IMR-90 (cell line): ENCODE measurements around the gene CCL5. TPM values are rescaled to one million over a fixed set of nuclear protein-coding genes. Genes with fewer than 3 reads are reported as not detected.
A peak's percentile ranks its signal among the peaks of the same experiment; 100 is the strongest.

Experiments
- ATAC-seq: fragments of 200-7000 bp; cut with Tn5 transposase; 2 replicates; pipeline ENCODE4 v1.9.1; 2020; ENCODE audit warnings: low read depth, mild to moderate bottlenecking, moderate library complexity
- BruUV-seq: library from RNA; stranded (reverse); fragments of 400-500 nt; replicated peaks from 2 replicates; lab custom pipeline; 2021; lab: Mats Ljungman, UMichigan
- CTCF ChIA-PET: fragments of 300-600 bp; formaldehyde crosslinking; extraction: SDS; loops from one replicate; lab custom pipeline; 2021; ENCODE audit warnings: antibody characterized with exemption; lab: Yijun Ruan, JAX
- POLR2A ChIA-PET: fragments of 300-600 bp; sonication (Branson Sonifier 250); formaldehyde crosslinking; loops from one replicate; lab custom pipeline; 2022; ENCODE audit warnings: antibody characterized with exemption; ENCODE audit not compliant: unreplicated experiment; lab: Charles Lee
- DNase-seq: peaks from one replicate; pipeline ENCODE4 v3.0.0; 2013
- H2AFZ ChIP-seq: replicated peaks from 2 replicates; pipeline ENCODE3; 2013; ENCODE audit warnings: low read length, mild to moderate bottlenecking; ENCODE audit not compliant: poor library complexity
- H2AK5ac ChIP-seq: 2 replicates; pipeline ENCODE4 v1.6.1; 2013; ENCODE audit warnings: low read depth, low read length, inconsistent platforms
- H2AK9ac ChIP-seq: replicated peaks from 2 replicates; pipeline ENCODE3; 2013; ENCODE audit warnings: mild to moderate bottlenecking, low read depth, low read length, moderate library complexity; ENCODE audit not compliant: poor library complexity
- H2BK120ac ChIP-seq: 2 replicates; pipeline ENCODE4 v1.6.1; 2013; ENCODE audit warnings: low read depth, low read length, inconsistent platforms
- H2BK15ac ChIP-seq: 3 replicates; pipeline ENCODE4 v1.6.1; 2013; ENCODE audit warnings: low read depth, low read length, inconsistent platforms
- H2BK20ac ChIP-seq: 2 replicates; pipeline ENCODE4 v1.6.1; 2013; ENCODE audit warnings: low read depth, mild to moderate bottlenecking, inconsistent platforms, low read length, moderate library complexity
- H2BK5ac ChIP-seq: 2 replicates; pipeline ENCODE4 v1.6.1; 2013; ENCODE audit warnings: mild to moderate bottlenecking, low read depth, low read length, inconsistent platforms; ENCODE audit not compliant: poor library complexity, severe bottlenecking
- H3K14ac ChIP-seq: replicated peaks from 2 replicates; pipeline ENCODE4 v1.6.1; 2013; ENCODE audit warnings: low read depth, low read length, inconsistent platforms
- H3K18ac ChIP-seq: 2 replicates; pipeline ENCODE4 v1.6.1; 2013; ENCODE audit warnings: low read depth, low read length, control low read depth
- H3K23ac ChIP-seq: 2 replicates; pipeline ENCODE4 v1.6.1; 2013; ENCODE audit warnings: low read depth, low read length, inconsistent platforms
- H3K27ac ChIP-seq: 2 replicates; pipeline ENCODE4 v1.5.1; 2013; ENCODE audit warnings: mild to moderate bottlenecking, control low read depth, low read length; ENCODE audit not compliant: insufficient read depth
- H3K27me3 ChIP-seq: 2 replicates; pipeline ENCODE4 v1.6.1; 2013; ENCODE audit warnings: low read length; ENCODE audit not compliant: control insufficient read depth, insufficient read depth
- H3K36me3 ChIP-seq: 2 replicates; pipeline ENCODE4 v1.6.1; 2013; ENCODE audit warnings: low read length, mixed read lengths; ENCODE audit not compliant: control insufficient read depth, insufficient read depth
- H3K4ac ChIP-seq: 2 replicates; pipeline ENCODE4 v1.6.1; 2013; ENCODE audit warnings: low read depth, low read length, inconsistent platforms
- H3K4me1 ChIP-seq: 2 replicates; pipeline ENCODE4 v1.6.1; 2013; ENCODE audit warnings: low read length, mixed read lengths; ENCODE audit not compliant: control insufficient read depth, insufficient read depth
- H3K4me2 ChIP-seq: 2 replicates; pipeline ENCODE4 v1.6.1; 2013; ENCODE audit warnings: low read depth, mild to moderate bottlenecking, control low read depth, low read length, moderate library complexity
- H3K4me3 ChIP-seq: 2 replicates; pipeline ENCODE4 v1.5.1; 2013; ENCODE audit warnings: low read depth, mild to moderate bottlenecking, control low read depth, low read length, moderate library complexity; ENCODE audit not compliant: insufficient read depth
- H3K56ac ChIP-seq: 2 replicates; pipeline ENCODE4 v1.6.1; 2013; ENCODE audit warnings: low read length, inconsistent platforms; ENCODE audit not compliant: insufficient read depth; ENCODE audit errors: extremely low read depth
- H3K79me1 ChIP-seq, 2 experiments: 2 replicates each; pipeline ENCODE4 v1.6.1; 2013; ENCODE audit warnings: low read length in 2 of 2, inconsistent platforms in 1 of 2, low read depth in 1 of 2
- H3K9ac ChIP-seq: 2 replicates; pipeline ENCODE4 v1.6.1; 2013; ENCODE audit warnings: low read depth, low read length, control low read depth
- H3K9me1 ChIP-seq: 2 replicates; pipeline ENCODE4 v1.6.1; 2013; ENCODE audit warnings: low read length, inconsistent platforms; ENCODE audit not compliant: insufficient read depth
- H3K9me3 ChIP-seq: 2 replicates; pipeline ENCODE4 v1.6.1; 2013; ENCODE audit warnings: low read length; ENCODE audit not compliant: control insufficient read depth, insufficient read depth
- H4K20me1 ChIP-seq: 2 replicates; pipeline ENCODE4 v1.6.1; 2013; ENCODE audit warnings: low read length, inconsistent platforms; ENCODE audit not compliant: insufficient read depth
- H4K5ac ChIP-seq: 2 replicates; pipeline ENCODE4 v1.6.1; 2013; ENCODE audit warnings: mild to moderate bottlenecking, low read depth, low read length, control low read depth
- H4K8ac ChIP-seq, 2 experiments: 2 replicates each; pipeline ENCODE4 v1.6.1; 2013; ENCODE audit warnings: low read depth in 2 of 2, low read length in 2 of 2, control low read depth in 1 of 2, inconsistent platforms in 1 of 2
- H4K91ac ChIP-seq: 2 replicates; pipeline ENCODE4 v1.6.1; 2013; ENCODE audit warnings: low read depth, low read length, inconsistent platforms; ENCODE audit not compliant: insufficient read depth
- CEBPB ChIP-seq: IDR thresholded peaks from 2 replicates; pipeline ENCODE4 v1.6.1; 2012; ENCODE audit warnings: low read depth, low read length, improper control_type of control experiment
- CHD1 ChIP-seq: IDR thresholded peaks from 2 replicates; pipeline ENCODE4 v1.6.1; 2012; ENCODE audit warnings: low read depth, low read length, improper control_type of control experiment
- CTCF ChIP-seq: conservative IDR thresholded peaks from 2 replicates; pipeline ENCODE4 v1.5.1; 2012; ENCODE audit warnings: mild to moderate bottlenecking, low read depth, low read length, improper control_type of control experiment
- ELK1 ChIP-seq: fragments of 150-350 bp; IDR thresholded peaks from 2 replicates; pipeline ENCODE4 v1.6.1; 2016; ENCODE audit warnings: low read depth, mild to moderate bottlenecking, low read length, moderate library complexity, borderline replicate concordance
- MAFK ChIP-seq: IDR thresholded peaks from 2 replicates; pipeline ENCODE4 v1.6.1; 2012; ENCODE audit warnings: low read depth, low read length, improper control_type of control experiment
- MAZ ChIP-seq: IDR thresholded peaks from 2 replicates; pipeline ENCODE4 v1.6.1; 2012; ENCODE audit warnings: low read depth, mild to moderate bottlenecking, low read length, improper control_type of control experiment, moderate library complexity, borderline replicate concordance
- NFE2L2 ChIP-seq: fragments of 150-350 bp; IDR thresholded peaks from 2 replicates; pipeline ENCODE4 v1.6.1; 2016; ENCODE audit warnings: low read depth, mild to moderate bottlenecking, low read length
- POLR2A ChIP-seq: IDR thresholded peaks from 2 replicates; pipeline ENCODE4 v1.6.1; 2012; ENCODE audit warnings: mild to moderate bottlenecking, low read depth, low read length
- RCOR1 ChIP-seq: IDR thresholded peaks from 2 replicates; pipeline ENCODE4 v1.6.1; 2012; ENCODE audit warnings: mild to moderate bottlenecking, low read length, improper control_type of control experiment; ENCODE audit not compliant: insufficient replicate concordance
- RFX5 ChIP-seq: IDR thresholded peaks from 2 replicates; pipeline ENCODE4 v1.8.0; 2012; ENCODE audit warnings: low read depth, mild to moderate bottlenecking, low read length, moderate library complexity
- SMC3 ChIP-seq: fragments of 150-350 bp; IDR thresholded peaks from 2 replicates; pipeline ENCODE4 v1.6.1; 2016; ENCODE audit warnings: low read depth, mild to moderate bottlenecking, antibody characterized with exemption, low read length, moderate library complexity
- WGBS, 2 experiments: methylation state at CpG; one replicate each; pipeline versions ENCODE4 v1.1.5 to v1.1.7; 2013; ENCODE audit warnings: missing lambda C conversion rate in 2 of 2; ENCODE audit not compliant: insufficient read length in 1 of 2; ENCODE audit errors: extremely low coverage in 2 of 2; 5-methylcytosine and 5-hydroxymethylcytosine counted together
- dilution Hi-C: fragments of 300-500 bp; cut with HindIII; formaldehyde crosslinking; loops from one replicate; pipeline ENCODE4 v1.14.3; 2018; ENCODE audit warnings: low sequenced_read_pairs; ENCODE audit not compliant: unreplicated experiment
- in situ Hi-C: fragments of 300-500 bp; cut with MboI; formaldehyde crosslinking; loops from 3 replicates; pipeline ENCODE4 v1.14.3; 2019; ENCODE audit warnings: low sequenced_read_pairs, inconsistent platforms, mixed read lengths
- intact Hi-C: fragments of 100-400 bp; cut with micrococcal nuclease; formaldehyde crosslinking; loops from 2 replicates; pipeline ENCODE4 v1.10.0; 2022
- polyA plus RNA-seq, 3 experiments: library from polyadenylated mRNA; depleted of rRNA; stranded (reverse); fragments of >200 nt; gene quantifications; 2 replicates each; pipeline ENCODE4 v1.2.3, GENCODE V29; 2012; ENCODE audit warnings: low replicate concordance in 1 of 3
- total RNA-seq: library from RNA; depleted of rRNA; stranded (reverse); fragments of >200 nt; gene quantifications from 2 replicates; pipeline ENCODE4 v1.2.3, GENCODE V29; 2012
- TF ChIP-seq, protein P1 (sequence below): fragments of 150-350 bp; IDR thresholded peaks from 2 replicates; pipeline ENCODE4 v1.6.1; 2017; ENCODE audit warnings: mild to moderate bottlenecking, antibody characterized with exemption, low read length, low read depth

CCL5 gene
- total and polyA plus RNA-seq, 2 of the 4 experiments (the other 2 are of a cell fraction): not detected

DNA sequence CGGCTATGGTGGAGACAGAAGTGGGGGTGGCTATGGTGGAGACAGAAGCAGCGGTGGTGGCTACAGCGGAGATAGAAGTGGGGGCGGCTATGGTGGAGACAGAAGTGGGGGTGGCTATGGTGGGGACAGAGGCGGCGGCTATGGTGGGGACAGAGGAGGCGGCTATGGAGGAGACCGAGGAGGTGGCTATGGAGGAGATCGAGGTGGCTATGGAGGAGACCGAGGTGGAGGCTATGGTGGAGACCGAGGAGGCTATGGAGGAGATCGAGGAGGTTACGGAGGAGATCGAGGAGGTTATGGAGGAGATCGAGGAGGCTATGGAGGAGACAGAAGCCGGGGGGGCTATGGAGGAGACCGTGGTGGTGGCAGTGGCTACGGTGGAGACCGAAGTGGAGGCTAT lies 35.6 kb downstream of the CCL5 start:
- dilution Hi-C loops: no loop called here
- H3K9me1 ChIP-seq: no peaks in the 10 kb centered on the region
- no peak overlapping the region for H3K14ac ChIP-seq
- in situ Hi-C loops: no loop called here
- H2BK120ac ChIP-seq: no peak overlapping the region
- no peaks in the 10 kb centered on the region for H3K27me3 ChIP-seq
- no peak overlapping the region for H3K4me3 ChIP-seq
- POLR2A ChIA-PET: no interaction called here
- H3K27ac ChIP-seq: no peak overlapping the region
- H2AFZ ChIP-seq: no peak overlapping the region
- H3K56ac ChIP-seq: no peak overlapping the region
- no peak overlapping the region for H3K9ac ChIP-seq
- no peak overlapping the region for H4K8ac ChIP-seq
- no peak for TF ChIP-seq MAFK
- TF ChIP-seq RFX5: no peak
- TF ChIP-seq, protein P1, sequence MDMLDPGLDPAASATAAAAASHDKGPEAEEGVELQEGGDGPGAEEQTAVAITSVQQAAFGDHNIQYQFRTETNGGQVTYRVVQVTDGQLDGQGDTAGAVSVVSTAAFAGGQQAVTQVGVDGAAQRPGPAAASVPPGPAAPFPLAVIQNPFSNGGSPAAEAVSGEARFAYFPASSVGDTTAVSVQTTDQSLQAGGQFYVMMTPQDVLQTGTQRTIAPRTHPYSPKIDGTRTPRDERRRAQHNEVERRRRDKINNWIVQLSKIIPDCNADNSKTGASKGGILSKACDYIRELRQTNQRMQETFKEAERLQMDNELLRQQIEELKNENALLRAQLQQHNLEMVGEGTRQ: no peak
- no peak for TF ChIP-seq POLR2A
- TF ChIP-seq NFE2L2: no peak
- TF ChIP-seq SMC3: no peak
- no peak for TF ChIP-seq RCOR1
- no peak for TF ChIP-seq CTCF
- no peak for TF ChIP-seq ELK1
- no peak for TF ChIP-seq CHD1
- no peak for TF ChIP-seq MAZ
- TF ChIP-seq CEBPB: no peak
- H2BK5ac ChIP-seq: no peak overlapping the region
- no peak overlapping the region for H3K18ac ChIP-seq
- 98% methylated on average over 14 of the region's 19 CpGs; no CpG with 5 or more reads in 1 of the 2 experiments for WGBS, 2 experiments
- no peak overlapping the region for H4K5ac ChIP-seq
- no peak overlapping the region for H3K4me2 ChIP-seq
- H3K79me1 ChIP-seq: peaks cover 13 to 14% of the 10 kb centered on the region in 2 experiments; a peak in 3 of 4 replicates
- H3K36me3 ChIP-seq: peaks cover 51% of the 10 kb centered on the region
- CTCF ChIA-PET: no interaction called here
- H3K9me3 ChIP-seq: no peaks in the 10 kb centered on the region
- H2BK15ac ChIP-seq: no peak overlapping the region
- H3K4ac ChIP-seq: no peak overlapping the region
- DNase-seq (no peak), ATAC-seq (no peak)
- H4K91ac ChIP-seq: no peak overlapping the region
- BruUV-seq: TSS peak; percentile 77
- no peaks in the 10 kb centered on the region for H3K4me1 ChIP-seq
- intact Hi-C loops: no loop called here
- no peak overlapping the region for H2AK9ac ChIP-seq
- H3K23ac ChIP-seq: no peak overlapping the region
- peaks cover 4% of the 10 kb centered on the region; the same call in 1 of the 2 replicates for H4K20me1 ChIP-seq
- no peak overlapping the region for H2BK20ac ChIP-seq
- H2AK5ac ChIP-seq: no peak overlapping the region
